Peyer's patch (tissue), 4 donors: ENCODE results near the gene DALRD3.

Experiments used
- CTCF ChIP-seq, 6 experiments: fragments of 450-650 bp in 4 of 6; fragments of 200-600 bp in 2 of 6; sonication (generic) in 1 of 6; IDR thresholded peaks; one replicate each; pipeline ENCODE4 v1.5.1; 2017 to 2019; ENCODE audit warnings: antibody characterized with exemption in 6 of 6, mild to moderate bottlenecking in 3 of 6, moderate library complexity in 1 of 6
- POLR2A ChIP-seq, 2 donors: fragments of 450-650 bp; IDR thresholded peaks; one replicate each; pipeline ENCODE4 v1.5.1; 2017; ENCODE audit warnings: antibody characterized with exemption in 2 of 2, mild to moderate bottlenecking in 2 of 2, moderate library complexity in 2 of 2

GRCh38 chr3:49017971-49018706, at the start of gene DALRD3:
- TF ChIP-seq CTCF (IDR thresholded peaks at IDR 0.05): no peak
- TF ChIP-seq POLR2A (IDR thresholded peaks at IDR 0.05): peak; percentile 42 to 59
